ENCODE data around the gene GLTPD2.
"Not testable (repeated sequence)": the region's sequence is repeated elsewhere in the genome, so short reads cannot be mapped to it uniquely, and the experiment has no call there.

GLTPD2 gene

DNA sequence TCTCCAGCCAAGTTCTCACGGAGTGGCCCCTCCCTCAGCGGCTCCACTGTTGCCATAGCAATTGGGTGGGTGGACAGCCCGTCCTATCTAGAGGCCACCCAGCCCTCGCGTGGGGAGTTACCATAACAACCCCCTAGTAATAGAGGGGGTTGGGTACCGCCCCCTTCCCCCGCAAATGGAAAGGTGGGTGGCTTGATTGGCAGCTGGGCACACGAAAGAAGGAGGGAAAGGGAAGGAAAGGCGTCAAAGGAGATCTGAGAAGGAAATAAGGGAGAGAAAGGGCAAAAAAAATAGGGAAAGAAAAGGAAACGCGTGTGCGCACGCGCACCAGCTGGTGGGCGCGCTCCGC, 44.0 kb downstream of the GLTPD2 start:
- peaks cover 14% of the 10 kb centered on the region for H3K4me1 ChIP-seq (ENCODE audit: insufficient read depth, low read length)
- H3K27me3 ChIP-seq (ENCODE audit: insufficient read depth, low read length); H3K36me3 ChIP-seq (ENCODE audit: insufficient read depth, low read length); H3K9me3 ChIP-seq (ENCODE audit: low read length): not testable (repeated sequence)
- peak overlapping the region; percentile 73 for H3K4me3 ChIP-seq (ENCODE audit: low read length)
- H2AFZ ChIP-seq (ENCODE audit: low read depth, low read length) = peak overlapping the region; percentile 60

DNA sequence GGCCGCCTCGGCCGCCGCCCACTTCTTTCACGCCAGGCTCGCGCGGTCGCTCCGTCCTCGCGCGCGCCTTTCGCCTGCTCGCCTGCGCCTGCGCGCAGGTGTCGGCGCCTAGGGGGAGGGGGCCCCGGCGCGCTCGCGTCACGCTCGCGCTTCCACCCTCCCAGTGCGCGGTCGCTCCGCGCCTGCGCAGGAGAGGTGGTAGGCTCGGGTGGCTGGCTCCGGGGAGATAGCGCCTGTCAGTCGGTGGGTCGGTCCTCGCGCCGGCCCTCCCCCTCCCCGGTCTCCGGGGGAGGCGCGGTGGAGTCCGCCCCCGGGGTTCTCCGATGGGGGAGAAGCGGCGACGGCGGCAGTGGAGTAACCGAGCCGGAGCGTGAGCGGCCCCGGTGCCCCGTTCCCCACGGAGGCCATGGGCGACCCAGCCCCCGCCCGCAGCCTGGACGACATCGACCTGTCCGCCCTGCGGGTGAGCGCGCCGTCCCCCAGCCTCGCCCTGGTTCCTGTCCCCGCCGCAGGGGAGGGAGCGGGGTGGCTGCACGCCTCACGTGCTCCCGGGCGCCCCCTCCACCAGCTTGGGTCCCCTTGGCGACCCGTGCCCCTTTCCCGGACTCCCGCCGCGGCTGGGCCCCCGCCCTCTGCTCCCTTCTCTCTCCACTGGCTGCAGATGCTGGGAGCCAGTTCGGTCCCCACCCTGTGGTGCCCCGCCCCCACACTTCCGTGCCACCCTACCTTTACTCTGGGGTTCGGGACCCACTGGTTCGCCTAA, 44.6 kb downstream of the GLTPD2 start, which contains the start of gene MINK1:
TSS of gene MINK1 (plus strand) at position 163 of the 763 bp plus-strand sequence. CDS start at position 407, 244 bp downstream.
- Histone ChIP-seq H3K4me3 (ENCODE audit: low read length) (peak within 1 kb of the TSS; percentile 73), H3K27me3 (ENCODE audit: insufficient read depth, low read length) (no peaks in the 10 kb centered on the region), H2AFZ (ENCODE audit: low read depth, low read length) (peak within 1 kb of the TSS; percentile 60), H3K4me1 (ENCODE audit: insufficient read depth, low read length) (peaks cover 14% of the 10 kb centered on the region), H3K36me3 (ENCODE audit: insufficient read depth, low read length) (peaks cover 7% of the 10 kb centered on the region), H3K9me3 (ENCODE audit: low read length) (no peaks in the 10 kb centered on the region)

DNA sequence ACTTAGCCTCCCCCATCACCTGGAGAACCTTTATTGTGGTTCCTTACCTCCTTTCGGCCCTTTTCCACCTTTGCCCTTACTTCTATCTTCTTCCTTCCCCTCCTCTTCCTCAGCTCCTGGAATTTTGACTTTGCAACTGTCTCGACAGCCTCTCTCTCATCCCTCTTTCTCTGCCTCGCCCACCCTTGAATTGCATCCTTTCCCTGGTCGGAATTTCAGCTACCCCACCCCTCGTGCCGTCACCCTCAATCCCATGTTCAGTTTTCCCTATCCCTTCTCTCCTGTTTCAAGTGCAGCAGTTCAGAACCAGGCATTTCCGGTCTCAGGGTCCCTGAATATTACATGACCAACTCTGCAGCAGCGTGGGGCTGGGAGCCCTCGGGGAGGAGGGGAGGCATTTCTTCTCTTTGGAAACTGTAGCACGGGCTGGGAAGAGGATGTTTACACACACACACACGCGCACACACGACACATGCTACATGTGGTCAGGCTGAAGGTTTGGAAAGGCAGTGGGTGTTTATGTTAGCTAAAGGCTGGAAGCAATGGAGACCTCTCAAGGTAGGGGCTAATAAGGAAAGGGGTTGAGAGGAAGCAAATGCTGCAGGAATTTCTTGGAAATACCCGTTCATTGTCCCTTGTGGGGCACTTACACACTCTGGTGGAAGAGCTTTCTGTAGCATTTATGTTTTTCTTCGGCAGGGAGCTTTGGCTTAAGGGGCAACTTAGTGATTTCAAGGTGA, 45.3 kb downstream of the GLTPD2 start:
- Histone ChIP-seq H3K4me3 (ENCODE audit: low read length) (peak overlapping the region; percentile 73), H3K27me3 (ENCODE audit: insufficient read depth, low read length) (no peaks in the 10 kb centered on the region), H2AFZ (ENCODE audit: low read depth, low read length) (peak overlapping the region; percentile 60), H3K9me3 (ENCODE audit: low read length) (no peaks in the 10 kb centered on the region), H3K4me1 (ENCODE audit: insufficient read depth, low read length) (peaks cover 14% of the 10 kb centered on the region), H3K36me3 (ENCODE audit: insufficient read depth, low read length) (peaks cover 7% of the 10 kb centered on the region)

DNA sequence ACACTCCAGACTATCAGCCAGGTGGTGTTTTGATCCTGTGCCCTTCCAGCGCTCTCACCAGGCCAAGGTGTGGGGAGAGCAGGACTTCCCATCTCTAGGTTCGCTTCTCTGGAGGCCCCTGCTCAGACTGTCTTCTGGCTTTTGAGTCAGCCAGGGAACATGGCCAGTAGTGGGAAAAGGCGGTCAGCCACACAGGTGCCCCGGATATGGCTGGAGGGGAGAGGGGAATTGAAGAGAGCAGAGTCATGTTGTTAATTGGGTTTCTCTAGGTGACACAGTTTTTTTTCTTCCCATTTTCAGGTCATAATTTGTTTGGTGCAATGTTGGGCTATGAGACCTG, 45.9 kb downstream of the GLTPD2 start:
- H3K36me3 ChIP-seq (ENCODE audit: insufficient read depth, low read length) = peaks cover 7% of the 10 kb centered on the region
- peak overlapping the region; percentile 73 for H3K4me3 ChIP-seq (ENCODE audit: low read length)
- H3K4me1 ChIP-seq (ENCODE audit: insufficient read depth, low read length) = peaks cover 14% of the 10 kb centered on the region
- no peaks in the 10 kb centered on the region for H3K9me3 ChIP-seq (ENCODE audit: low read length)
- H3K27me3 ChIP-seq (ENCODE audit: insufficient read depth, low read length) = no peaks in the 10 kb centered on the region
- no peak overlapping the region for H2AFZ ChIP-seq (ENCODE audit: low read depth, low read length)

DNA sequence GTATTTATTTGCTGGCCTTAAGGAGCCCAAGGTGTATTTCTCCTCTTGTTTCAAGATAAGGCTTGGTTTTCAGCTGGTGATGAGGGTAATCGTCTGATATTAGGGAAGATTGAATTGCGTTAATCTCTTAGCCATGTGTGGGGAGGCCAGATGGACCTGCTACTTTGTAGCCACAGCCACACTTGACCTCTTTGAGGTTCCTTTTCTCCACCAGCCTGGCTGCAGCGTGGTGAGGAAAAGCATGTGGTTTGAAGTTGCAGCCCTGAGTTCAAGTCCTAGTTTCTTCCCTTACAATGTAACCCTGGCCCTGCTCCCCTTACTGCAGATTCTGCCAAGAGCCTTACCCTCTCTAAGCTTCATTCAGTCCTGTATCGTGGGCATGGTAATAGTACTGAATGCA, 47.5 kb downstream of the GLTPD2 start:
- H3K27me3 ChIP-seq (ENCODE audit: insufficient read depth, low read length) = no peaks in the 10 kb centered on the region
- H2AFZ ChIP-seq (ENCODE audit: low read depth, low read length) = no peak overlapping the region
- peaks cover 14% of the 10 kb centered on the region for H3K4me1 ChIP-seq (ENCODE audit: insufficient read depth, low read length)
- no peaks in the 10 kb centered on the region for H3K9me3 ChIP-seq (ENCODE audit: low read length)
- H3K4me3 ChIP-seq (ENCODE audit: low read length) = no peak overlapping the region
- H3K36me3 ChIP-seq (ENCODE audit: insufficient read depth, low read length) = peaks cover 7% of the 10 kb centered on the region

DNA sequence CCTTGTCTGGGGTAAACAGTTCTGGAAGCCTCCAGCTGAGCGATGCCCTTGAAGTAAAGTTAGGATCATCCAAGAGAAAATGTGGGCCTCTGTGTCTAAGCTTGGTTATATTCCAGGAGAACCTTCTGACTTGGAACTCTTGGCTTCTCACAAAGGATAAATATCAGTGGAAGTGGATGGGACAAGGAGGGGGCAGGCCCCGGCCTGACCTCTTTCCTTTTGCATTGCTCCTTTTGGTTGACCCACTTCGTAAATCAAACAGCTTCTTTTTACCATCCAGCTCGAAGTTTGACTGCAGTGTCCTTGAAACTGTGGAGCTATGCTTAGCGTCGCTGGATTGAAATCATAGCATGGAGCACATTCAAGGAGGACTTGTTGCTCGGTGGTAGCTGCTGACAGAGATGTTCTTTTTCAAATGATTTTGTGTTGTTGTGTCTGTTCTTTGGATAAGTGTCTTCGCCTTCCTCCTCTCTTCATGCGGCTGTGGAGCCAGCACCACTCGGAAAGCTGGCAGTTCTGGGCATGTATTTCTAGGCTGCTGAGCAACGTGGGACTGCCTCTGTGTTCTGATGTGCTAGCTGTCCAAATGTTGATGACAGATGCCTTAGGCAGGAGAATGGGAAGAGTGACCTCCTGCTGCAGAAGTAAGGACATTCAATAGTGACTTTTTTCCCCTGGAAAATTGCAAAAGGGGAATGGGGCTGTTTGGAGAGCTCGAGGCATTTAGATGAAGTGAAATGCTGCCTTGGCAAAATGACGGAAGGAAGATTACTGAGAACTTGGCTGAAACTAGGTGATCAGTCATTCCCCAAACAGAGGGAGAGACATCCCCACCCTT, 48.9 kb downstream of the GLTPD2 start:
- peaks cover 7% of the 10 kb centered on the region for H3K36me3 ChIP-seq (ENCODE audit: insufficient read depth, low read length)
- H3K27me3 ChIP-seq (ENCODE audit: insufficient read depth, low read length) = no peaks in the 10 kb centered on the region
- no peak overlapping the region for H2AFZ ChIP-seq (ENCODE audit: low read depth, low read length)
- peaks cover 14% of the 10 kb centered on the region for H3K4me1 ChIP-seq (ENCODE audit: insufficient read depth, low read length)
- H3K4me3 ChIP-seq (ENCODE audit: low read length) = no peak overlapping the region
- no peaks in the 10 kb centered on the region for H3K9me3 ChIP-seq (ENCODE audit: low read length)

DNA sequence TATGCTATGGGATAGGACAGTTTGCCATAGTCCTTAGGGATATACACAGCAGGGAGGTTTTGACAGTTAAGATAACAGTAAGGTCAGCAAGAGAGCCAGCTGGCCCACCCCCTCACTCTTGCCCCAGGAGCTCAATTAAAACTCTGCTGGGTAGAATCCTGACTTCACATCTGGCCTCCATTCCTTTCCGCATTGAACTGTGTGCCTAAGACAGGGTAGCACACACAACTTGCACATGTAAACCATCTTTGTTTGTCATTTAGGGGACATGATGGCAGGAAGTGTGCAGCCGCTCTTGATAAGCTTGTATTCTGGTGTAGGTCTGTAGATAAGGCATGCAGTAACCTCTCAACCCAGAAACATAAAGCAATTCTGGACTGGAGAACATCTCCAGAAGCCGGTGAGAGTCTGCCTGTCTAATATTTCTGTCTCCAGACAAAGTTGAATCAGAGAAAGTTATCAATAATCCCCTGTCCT, 49.6 kb downstream of the GLTPD2 start:
- Histone ChIP-seq H3K4me1 (ENCODE audit: insufficient read depth, low read length) (peaks cover 14% of the 10 kb centered on the region), H3K36me3 (ENCODE audit: insufficient read depth, low read length) (peaks cover 7% of the 10 kb centered on the region), H3K9me3 (ENCODE audit: low read length) (no peaks in the 10 kb centered on the region), H3K4me3 (ENCODE audit: low read length) (no peak overlapping the region), H3K27me3 (ENCODE audit: insufficient read depth, low read length) (no peaks in the 10 kb centered on the region), H2AFZ (ENCODE audit: low read depth, low read length) (no peak overlapping the region)

DNA sequence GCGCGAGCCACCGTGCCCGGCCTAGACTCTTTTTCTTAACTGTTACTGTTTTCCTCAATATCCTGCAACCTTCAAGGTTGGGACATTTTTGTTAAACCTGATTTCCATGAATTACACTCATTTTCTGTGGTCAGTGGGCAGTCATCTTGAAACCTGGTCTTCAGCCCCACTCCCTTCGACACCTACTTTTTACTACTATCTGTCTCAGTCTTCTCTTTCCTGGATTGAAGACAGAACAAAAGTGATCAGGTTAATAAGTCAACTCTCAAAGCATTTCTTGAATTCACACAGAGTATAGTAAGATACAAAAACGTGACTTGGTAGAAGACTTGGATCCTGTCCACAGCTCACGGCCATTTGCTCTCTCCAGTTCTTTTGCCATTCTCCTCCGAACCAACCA, 50.5 kb downstream of the GLTPD2 start:
- H3K4me1 ChIP-seq (ENCODE audit: insufficient read depth, low read length) = peaks cover 9% of the 10 kb centered on the region
- no peak overlapping the region for H3K4me3 ChIP-seq (ENCODE audit: low read length)
- no peaks in the 10 kb centered on the region for H3K27me3 ChIP-seq (ENCODE audit: insufficient read depth, low read length)
- H3K9me3 ChIP-seq (ENCODE audit: low read length) = no peaks in the 10 kb centered on the region
- H3K36me3 ChIP-seq (ENCODE audit: insufficient read depth, low read length) = peaks cover 7% of the 10 kb centered on the region
- no peak overlapping the region for H2AFZ ChIP-seq (ENCODE audit: low read depth, low read length)
